Activated B cell treated with CpG ODN at 0.5 μM for 24 hours (primary cell): Measurements from ENCODE around the gene TNNI2. TPM values are rescaled to one million over a fixed set of nuclear protein-coding genes. Genes with fewer than 3 reads are reported as not detected.

Experiments used
- ATAC-seq: fragments of 200-7000 bp; cut with Tn5 transposase; one replicate; pipeline ENCODE4 v1.10.0; 2021; ENCODE audit warnings: low read depth, mild to moderate bottlenecking, moderate library complexity
- CTCF ChIA-PET: fragments of 350-600 bp; sonication (Branson Sonifier 250); formaldehyde crosslinking; loops from one replicate; lab custom pipeline; 2021; ENCODE audit warnings: antibody characterized with exemption; lab: Charles Lee
- POLR2A ChIA-PET: fragments of 350-600 bp; sonication (Branson Sonifier 250); formaldehyde crosslinking; loops from one replicate; lab custom pipeline; 2021; ENCODE audit warnings: antibody characterized with exemption; lab: Charles Lee
- DNase-seq: peaks from one replicate; pipeline ENCODE4 v3.0.0; 2022
- H3K27ac Mint-ChIP-seq: one replicate; pipeline ENCODE4 v1.8.0; 2020; ENCODE audit warnings: mixed read lengths
- H3K27me3 Mint-ChIP-seq: one replicate; pipeline ENCODE4 v1.8.0; 2021; ENCODE audit warnings: mixed read lengths
- H3K36me3 Mint-ChIP-seq: one replicate; pipeline ENCODE4 v1.8.0; 2021; ENCODE audit warnings: low read depth, mixed read lengths
- H3K4me1 Mint-ChIP-seq: one replicate; pipeline ENCODE4 v1.8.0; 2021; ENCODE audit warnings: mixed read lengths
- H3K4me3 Mint-ChIP-seq: one replicate; pipeline ENCODE4 v1.8.0; 2020; ENCODE audit warnings: mild to moderate bottlenecking, mixed read lengths
- H3K9me3 Mint-ChIP-seq: one replicate; pipeline ENCODE4 v1.8.0; 2020; ENCODE audit warnings: mixed read lengths
- CTCF ChIP-seq: fragments of 200-600 bp; IDR thresholded peaks from one replicate; pipeline ENCODE4 v1.8.0; 2022; ENCODE audit warnings: antibody characterized with exemption, mild to moderate bottlenecking
- intact Hi-C: fragments of 100-400 bp; cut with micrococcal nuclease; formaldehyde crosslinking; loops from one replicate; pipeline ENCODE4 v1.15.1; 2024
- total RNA-seq: library from RNA; stranded (reverse); gene quantifications from 2 replicates; pipeline ENCODE4 v1.2.3, GENCODE V29; 2022

Gene TNNI2
- total RNA-seq, 1 donor from 2014 or later, result 1.0 TPM

GRCh38 chr11:1815311-1815710, 23.5 kb upstream of the TNNI2 start:
- Mint-ChIP-seq H3K27ac (no peak overlapping the region), H3K4me3 (no peak overlapping the region), H3K36me3 (no peaks in the 10 kb centered on the region), H3K9me3 (peaks cover 3% of the 10 kb centered on the region), H3K27me3 (peaks cover 21% of the 10 kb centered on the region), H3K4me1 (no peaks in the 10 kb centered on the region)
- ATAC-seq (no peak), DNase-seq (no peak)
- no peak for TF ChIP-seq CTCF
- ChIA-PET POLR2A (no interaction called here), CTCF (no interaction called here)
- intact Hi-C loops, result no loop called here

GRCh38 chr11:1815751-1816150, 23.0 kb upstream of the TNNI2 start:
- Mint-ChIP-seq H3K36me3 (no peaks in the 10 kb centered on the region), H3K4me3 (no peak overlapping the region), H3K27ac (no peak overlapping the region), H3K4me1 (no peaks in the 10 kb centered on the region), H3K27me3 (peaks cover 21% of the 10 kb centered on the region), H3K9me3 (peaks cover 3% of the 10 kb centered on the region)
- TF ChIP-seq CTCF, result no peak
- CTCF ChIA-PET, result interaction anchor here (0.6 kb wide), 1 partner anchor 336 kb away, joined by 3 read pairs; no protein-coding TSS in a partner anchor
- ATAC-seq (no peak), DNase-seq (no peak)
- intact Hi-C loops, result no loop called here
- POLR2A ChIA-PET, result no interaction called here

GRCh38 chr11:1817000-1817399, 21.8 kb upstream of the TNNI2 start:
- no peak overlapping the region for H3K27ac Mint-ChIP-seq
- H3K9me3 Mint-ChIP-seq, result peaks cover 3% of the 10 kb centered on the region
- no peak overlapping the region for H3K4me3 Mint-ChIP-seq
- intact Hi-C loops, result no loop called here
- no peak for TF ChIP-seq CTCF
- H3K4me1 Mint-ChIP-seq, result no peaks in the 10 kb centered on the region
- ChIA-PET POLR2A (no interaction called here), CTCF (no interaction called here)
- no peak for ATAC-seq
- no peaks in the 10 kb centered on the region for H3K36me3 Mint-ChIP-seq
- DNase-seq, result no peak
- H3K27me3 Mint-ChIP-seq, result peaks cover 21% of the 10 kb centered on the region

- ChIA-PET POLR2A (no interaction called here), CTCF (no interaction called here)
- intact Hi-C loops, result no loop called here
- H3K36me3 Mint-ChIP-seq, result no peaks in the 10 kb centered on the region
- H3K9me3 Mint-ChIP-seq, result peaks cover 3% of the 10 kb centered on the region
- H3K4me3 Mint-ChIP-seq, result no peak overlapping the region
- no peaks in the 10 kb centered on the region for H3K4me1 Mint-ChIP-seq
- DNase-seq (no peak), ATAC-seq (no peak)
- TF ChIP-seq CTCF, result no peak
- H3K27ac Mint-ChIP-seq, result no peak overlapping the region
- H3K27me3 Mint-ChIP-seq, result peaks cover 18% of the 10 kb centered on the region
These were observed 21.3 kb upstream of the TNNI2 start for GRCh38 chr11:1817511-1817910.

GRCh38 chr11:1819074-1819473, 19.7 kb upstream of the TNNI2 start:
- intact Hi-C loops, result no loop called here
- Mint-ChIP-seq H3K27me3 (peaks cover 8% of the 10 kb centered on the region), H3K36me3 (no peaks in the 10 kb centered on the region)

More at GRCh38 chr11:1819074-1819473, 19.7 kb upstream of the TNNI2 start:
- TF ChIP-seq CTCF, result no peak
- ChIA-PET POLR2A (no interaction called here), CTCF (no interaction called here)
- DNase-seq (no peak), ATAC-seq (no peak)
- peaks cover 3% of the 10 kb centered on the region for H3K9me3 Mint-ChIP-seq
- H3K4me3 Mint-ChIP-seq, result no peak overlapping the region
- H3K4me1 Mint-ChIP-seq, result no peaks in the 10 kb centered on the region
- H3K27ac Mint-ChIP-seq, result no peak overlapping the region
